ENCODE data around the gene RBM43. TPM values are rescaled to one million over a fixed set of nuclear protein-coding genes. Genes with fewer than 3 reads are reported as not detected.

Gene RBM43
- polyA plus RNA-seq, 1 donor (not counting 4 experiments of a cell fraction or from before 2014, with no cell fraction given) = 2.7 TPM

GRCh38 chr2:151268085-151268484 is 6.4 kb upstream of the RBM43 start:
- TF ChIP-seq CTCF (optimal IDR thresholded peaks at IDR 0.05 in 1 of 3, IDR thresholded peaks at IDR 0.05 in 1 of 3, conservative IDR thresholded peaks at IDR 0.05 in 1 of 3; ENCODE audit: extremely low read depth in 1 of 3, insufficient read depth in 2 of 3, low read length in 3 of 3) (no peak), EZH2 (IDR thresholded peaks at IDR 0.05; ENCODE audit: low read length) (no peak)
- no peak overlapping the region for H2AFZ ChIP-seq (ENCODE audit: control insufficient read depth, low read length)
- no peaks in the 10 kb centered on the region for H3K9me3 ChIP-seq (ENCODE audit: control insufficient read depth, low read depth, low read length)
- no peaks in the 10 kb centered on the region for H3K79me2 ChIP-seq (ENCODE audit: control insufficient read depth, insufficient read depth, low read length)
- no peak overlapping the region for H3K4me3 ChIP-seq (ENCODE audit: control insufficient read depth in 2 of 3, extremely low read depth in 1 of 3, insufficient read depth in 2 of 3, low read depth in 1 of 3, low read length in 3 of 3)
- no peaks in the 10 kb centered on the region for H4K20me1 ChIP-seq (ENCODE audit: control insufficient read depth, extremely low read depth, insufficient read depth, low read length)
- no peak for DNase-seq (ENCODE audit: low read depth, low spot score)
- H3K4me2 ChIP-seq (ENCODE audit: control insufficient read depth, extremely low read depth, insufficient read depth, low read depth, low read length) = no peak overlapping the region
- no peaks in the 10 kb centered on the region for H3K36me3 ChIP-seq (ENCODE audit: control insufficient read depth in 2 of 2, extremely low read depth in 1 of 2, insufficient read depth in 2 of 2, low read length in 2 of 2)
- dilution Hi-C loops (cut with MboI; ENCODE audit: extremely low pct_ligation_motif_present, low sequenced_read_pairs) = no loop called here
- no peak for FAIRE-seq
- H3K9me1 ChIP-seq (ENCODE audit: control insufficient read depth, extremely low read depth, insufficient read depth, low read length) = no peaks in the 10 kb centered on the region
- H3K27me3 ChIP-seq (ENCODE audit: control insufficient read depth, extremely low read depth, insufficient read depth, low read length) = no peaks in the 10 kb centered on the region
- H3K9ac ChIP-seq (ENCODE audit: control insufficient read depth, extremely low read depth, insufficient read depth, low read length) = no peak overlapping the region
- H3K27ac ChIP-seq (ENCODE audit: control insufficient read depth, insufficient read depth, low read length) = no peak overlapping the region
- H3K4me1 ChIP-seq (ENCODE audit: control insufficient read depth, extremely low read depth, insufficient read depth, low read length) = no peaks in the 10 kb centered on the region

- dilution Hi-C loops (cut with MboI; ENCODE audit: extremely low pct_ligation_motif_present, low sequenced_read_pairs) = no loop called here
- DNase-seq (ENCODE audit: low read depth, low spot score) (no peak), FAIRE-seq (no peak)
- Histone ChIP-seq H3K4me2 (ENCODE audit: control insufficient read depth, extremely low read depth, insufficient read depth, low read depth, low read length) (no peak overlapping the region), H3K9me3 (ENCODE audit: control insufficient read depth, low read depth, low read length) (no peaks in the 10 kb centered on the region), H3K4me1 (ENCODE audit: control insufficient read depth, extremely low read depth, insufficient read depth, low read length) (no peaks in the 10 kb centered on the region), H3K9ac (ENCODE audit: control insufficient read depth, extremely low read depth, insufficient read depth, low read length) (no peak overlapping the region), H3K27me3 (ENCODE audit: control insufficient read depth, extremely low read depth, insufficient read depth, low read length) (no peaks in the 10 kb centered on the region), H3K27ac (ENCODE audit: control insufficient read depth, insufficient read depth, low read length) (no peak overlapping the region), H3K36me3 (ENCODE audit: control insufficient read depth in 2 of 2, extremely low read depth in 1 of 2, insufficient read depth in 2 of 2, low read length in 2 of 2) (no peaks in the 10 kb centered on the region), H3K9me1 (ENCODE audit: control insufficient read depth, extremely low read depth, insufficient read depth, low read length) (no peaks in the 10 kb centered on the region), H4K20me1 (ENCODE audit: control insufficient read depth, extremely low read depth, insufficient read depth, low read length) (no peaks in the 10 kb centered on the region), H3K4me3 (ENCODE audit: control insufficient read depth in 2 of 3, extremely low read depth in 1 of 3, insufficient read depth in 2 of 3, low read depth in 1 of 3, low read length in 3 of 3) (no peak overlapping the region), H3K79me2 (ENCODE audit: control insufficient read depth, insufficient read depth, low read length) (no peaks in the 10 kb centered on the region), H2AFZ (ENCODE audit: control insufficient read depth, low read length) (no peak overlapping the region)
- TF ChIP-seq CTCF (optimal IDR thresholded peaks at IDR 0.05 in 1 of 3, IDR thresholded peaks at IDR 0.05 in 1 of 3, conservative IDR thresholded peaks at IDR 0.05 in 1 of 3; ENCODE audit: extremely low read depth in 1 of 3, insufficient read depth in 2 of 3, low read length in 3 of 3) (no peak), EZH2 (IDR thresholded peaks at IDR 0.05; ENCODE audit: low read length) (no peak)
These were observed 5.9 kb upstream of the RBM43 start for GRCh38 chr2:151267537-151267936.
